ENCODE data around the gene USP30.

Gene USP30

GRCh38 chr12:109074866-109075265, 22.5 kb downstream of the USP30 start:
- DNase-seq (ENCODE audit: extremely low read depth, low read depth): no peak
- TF ChIP-seq CTCF (IDR thresholded peaks at IDR 0.05; ENCODE audit: low read depth, low read length): no peak

DNA sequence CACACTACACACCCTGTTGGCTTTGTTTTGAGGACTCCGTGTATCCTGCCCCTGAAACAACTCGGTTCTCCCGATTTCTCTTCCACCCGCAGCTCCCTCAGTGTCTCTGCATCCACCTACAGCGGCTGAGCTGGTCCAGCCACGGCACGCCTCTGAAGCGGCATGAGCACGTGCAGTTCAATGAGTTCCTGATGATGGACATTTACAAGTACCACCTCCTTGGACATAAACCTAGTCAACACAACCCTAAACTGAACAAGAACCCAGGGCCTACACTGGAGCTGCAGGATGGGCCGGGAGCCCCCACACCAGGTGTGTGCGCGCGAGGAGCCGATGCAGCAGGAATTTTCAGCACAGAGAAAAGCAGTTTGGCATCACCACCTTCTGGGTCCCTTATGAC, 30.4 kb downstream of the USP30 start:
- no peak for TF ChIP-seq CTCF (IDR thresholded peaks at IDR 0.05; ENCODE audit: low read depth, low read length)
- DNase-seq (ENCODE audit: extremely low read depth, low read depth): no peak

GRCh38 chr12:109084425-109084824, 32.0 kb downstream of the USP30 start:
- TF ChIP-seq CTCF (IDR thresholded peaks at IDR 0.05; ENCODE audit: low read depth, low read length): no peak
- DNase-seq (ENCODE audit: extremely low read depth, low read depth): no peak

- TF ChIP-seq CTCF (IDR thresholded peaks at IDR 0.05; ENCODE audit: low read depth, low read length): no peak
These were observed 33.2 kb downstream of the USP30 start for GRCh38 chr12:109085590-109085989.

GRCh38 chr12:109087250-109087649, 34.9 kb downstream of the USP30 start:
- TF ChIP-seq CTCF (IDR thresholded peaks at IDR 0.05; ENCODE audit: low read depth, low read length): no peak

More at GRCh38 chr12:109085590-109085989, 33.2 kb downstream of the USP30 start:
- no peak for DNase-seq (ENCODE audit: extremely low read depth, low read depth)

GRCh38 chr12:109088818-109089217, 36.4 kb downstream of the USP30 start:
- TF ChIP-seq CTCF (IDR thresholded peaks at IDR 0.05; ENCODE audit: low read depth, low read length): no peak
- no peak for DNase-seq (ENCODE audit: extremely low read depth, low read depth)

More at GRCh38 chr12:109087250-109087649, 34.9 kb downstream of the USP30 start:
- no peak for DNase-seq (ENCODE audit: extremely low read depth, low read depth)

GRCh38 chr12:109089683-109090082, 37.3 kb downstream of the USP30 start:
- DNase-seq (ENCODE audit: extremely low read depth, low read depth): no peak
- no peak for TF ChIP-seq CTCF (IDR thresholded peaks at IDR 0.05; ENCODE audit: low read depth, low read length)
